Neural progenitor cell (in vitro differentiated cells): Measurements from ENCODE around the gene FTSJ3.

Experiments
- CTCF ChIP-seq: fragments of 200-600 bp; sonication (generic); IDR thresholded peaks from 2 replicates; pipeline ENCODE4 v1.5.1; 2017; ENCODE audit warnings: antibody characterized with exemption, mild to moderate bottlenecking
- EZH2phosphoT487 ChIP-seq: fragments of 200-600 bp; sonication (generic); IDR thresholded peaks from 2 replicates; pipeline ENCODE4 v1.6.1; 2017; ENCODE audit warnings: antibody characterized with exemption

GRCh38 chr17:63853260-63853659 lies 25.8 kb upstream of the FTSJ3 start:
- TF ChIP-seq CTCF = no peak
- no peak for TF ChIP-seq EZH2phosphoT487
